ENCODE measurements around the gene SNX25.

- no peak for TF ChIP-seq CTCF (IDR thresholded peaks at IDR 0.05; ENCODE audit: low read length)
- no peak for TF ChIP-seq EZH2 (IDR thresholded peaks at IDR 0.05; ENCODE audit: borderline replicate concordance, low read length)
Measured at GRCh38 chr4:185269286-185269685, 59.9 kb downstream of the SNX25 start.
